ENCODE measurements around the gene TUBB2A.
"Not testable (repeated sequence)": the region's sequence is repeated elsewhere in the genome, so short reads cannot be mapped to it uniquely, and the experiment has no call there.

The TUBB2A gene

DNA sequence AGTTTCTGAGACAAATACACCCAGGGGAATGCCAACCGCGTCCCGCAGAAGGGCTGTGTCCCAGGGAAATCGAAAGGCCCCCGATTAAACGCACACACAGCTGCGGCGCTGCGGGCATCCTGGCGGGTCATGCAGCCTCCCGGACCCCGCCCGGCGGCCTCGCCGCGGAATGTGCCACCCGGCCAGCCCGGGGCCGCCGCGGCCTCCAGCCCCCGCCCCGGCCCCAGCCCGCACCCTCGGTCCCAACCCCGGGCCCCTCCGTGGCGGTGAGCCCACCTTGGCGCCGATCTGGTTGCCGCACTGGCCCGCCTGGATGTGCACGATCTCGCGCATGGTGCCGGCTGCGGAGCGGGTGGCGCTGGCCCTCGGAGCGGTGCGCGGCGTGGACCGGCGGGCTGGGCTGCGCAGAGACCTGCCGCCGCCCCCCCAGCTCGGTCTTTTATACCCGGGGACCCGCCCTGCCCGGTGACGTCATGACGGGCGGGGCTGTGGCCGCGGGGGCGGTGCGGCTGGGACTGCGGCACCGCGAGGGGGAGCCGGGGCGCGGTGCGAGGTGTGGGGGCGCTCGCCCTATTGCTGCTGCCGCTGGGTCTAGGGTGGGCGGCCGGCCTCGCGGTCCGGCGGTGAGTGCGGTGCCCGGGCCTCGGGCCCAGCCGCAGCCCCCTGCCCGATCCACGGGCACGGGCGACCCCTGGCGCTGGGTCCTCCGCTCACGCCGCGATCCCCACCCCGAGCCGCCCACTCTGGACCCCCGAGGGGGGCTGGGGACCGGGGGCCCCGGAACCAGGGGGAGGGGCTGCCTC is at the start of gene TUBB2A:
TUBB2A (minus strand) TSS at position 414 of the 803 bp plus-strand sequence; CDS start at position 333, 81 bp downstream.
- in situ Hi-C loops (cut with HindIII; ENCODE audit: low sequenced_read_pairs), result no loop called here

- in situ Hi-C loops (cut with HindIII; ENCODE audit: low sequenced_read_pairs), result no loop called here
Measured at GRCh38 chr6:3206339-3207015, 49.1 kb upstream of the TUBB2A start.

GRCh38 chr6:3205913-3206312 is 48.6 kb upstream of the TUBB2A start:
- in situ Hi-C loops (cut with HindIII; ENCODE audit: low sequenced_read_pairs), result no loop called here

GRCh38 chr6:3204921-3205320 is 47.6 kb upstream of the TUBB2A start:
- in situ Hi-C loops (cut with HindIII; ENCODE audit: low sequenced_read_pairs), result no loop called here

- in situ Hi-C loops (cut with HindIII; ENCODE audit: low sequenced_read_pairs), result no loop called here
Measured at GRCh38 chr6:3202999-3203696, 45.8 kb upstream of the TUBB2A start.

DNA sequence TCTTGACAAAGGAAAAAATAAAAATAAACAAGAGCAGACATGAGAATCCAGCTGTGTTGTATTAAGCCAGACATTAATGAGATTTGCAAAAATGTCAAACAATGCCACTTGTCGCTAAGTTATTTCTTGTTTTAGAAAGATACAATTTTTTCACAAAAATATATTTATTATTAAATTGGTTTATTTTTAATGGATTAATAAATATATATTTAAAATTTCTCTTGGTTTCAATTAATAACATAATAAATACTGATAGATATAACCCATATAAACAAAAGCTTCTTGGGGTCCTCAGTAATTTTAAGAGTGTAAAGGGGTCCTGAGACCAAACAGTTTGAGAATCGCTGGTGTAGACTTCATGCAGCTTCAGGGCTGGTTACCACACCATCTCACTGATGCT is 44.0 kb upstream of the TUBB2A start:
- in situ Hi-C loops (cut with HindIII; ENCODE audit: low sequenced_read_pairs), result no loop called here

DNA sequence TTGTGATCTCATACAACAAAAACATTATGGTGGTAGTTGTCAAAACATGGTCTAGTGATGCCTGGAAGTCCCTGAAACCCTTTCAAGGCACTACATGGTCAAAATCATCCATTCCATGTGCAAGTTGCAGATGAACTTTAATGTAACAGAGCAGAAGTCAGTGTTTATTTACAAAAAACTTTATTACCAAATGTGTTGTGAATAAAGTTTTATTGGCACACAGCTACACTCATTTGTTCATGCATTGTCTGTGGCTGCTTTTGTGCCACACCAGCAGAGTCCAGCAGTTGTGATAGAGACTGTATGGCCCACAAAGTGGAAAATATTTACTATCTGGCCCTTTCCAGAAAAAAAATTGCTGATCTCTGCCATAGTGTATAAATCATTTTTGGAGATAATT is 43.3 kb upstream of the TUBB2A start:
- in situ Hi-C loops (cut with HindIII; ENCODE audit: low sequenced_read_pairs), result no loop called here

DNA sequence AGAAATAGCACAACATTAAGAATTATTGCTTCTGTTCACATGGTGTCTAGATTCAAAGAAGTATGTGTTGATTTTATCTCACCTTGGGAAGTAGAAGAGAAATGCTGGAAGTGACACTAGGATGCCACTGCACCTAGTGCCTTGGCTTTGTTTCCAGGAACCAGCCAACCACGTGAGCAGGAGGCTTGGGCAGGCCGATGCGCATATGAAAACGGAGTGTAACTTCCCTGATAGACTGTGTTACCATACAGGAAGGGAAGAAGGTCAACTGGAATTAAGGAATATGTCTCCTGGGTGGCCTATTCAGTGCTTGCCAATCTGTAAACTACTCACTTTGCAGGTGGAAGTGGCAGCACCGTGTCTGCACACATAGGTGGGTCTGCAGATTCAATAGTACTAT is 42.0 kb upstream of the TUBB2A start:
- in situ Hi-C loops (cut with HindIII; ENCODE audit: low sequenced_read_pairs), result no loop called here

- in situ Hi-C loops (cut with HindIII; ENCODE audit: low sequenced_read_pairs), result not testable (repeated sequence)
Measured at GRCh38 chr6:3197734-3198133, 40.4 kb upstream of the TUBB2A start.

DNA sequence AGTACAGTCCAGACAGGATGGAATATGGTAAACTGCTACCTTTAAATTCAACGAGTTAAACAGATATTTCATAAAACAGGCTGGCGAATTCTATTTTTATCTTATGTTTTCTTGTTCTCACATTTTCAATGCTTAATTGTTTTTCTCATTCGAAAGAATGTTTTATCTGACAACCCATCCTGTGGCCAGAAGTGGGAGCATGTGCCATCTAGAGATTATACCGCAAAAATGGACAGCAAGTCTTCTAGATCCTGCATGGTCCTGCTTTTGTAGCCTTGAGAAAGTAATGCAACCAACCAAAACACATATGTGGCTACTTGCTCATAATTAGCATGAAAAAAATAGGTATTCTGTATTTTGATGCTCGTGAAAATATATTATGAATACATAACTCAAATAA is 39.4 kb upstream of the TUBB2A start:
- in situ Hi-C loops (cut with HindIII; ENCODE audit: low sequenced_read_pairs), result no loop called here

DNA sequence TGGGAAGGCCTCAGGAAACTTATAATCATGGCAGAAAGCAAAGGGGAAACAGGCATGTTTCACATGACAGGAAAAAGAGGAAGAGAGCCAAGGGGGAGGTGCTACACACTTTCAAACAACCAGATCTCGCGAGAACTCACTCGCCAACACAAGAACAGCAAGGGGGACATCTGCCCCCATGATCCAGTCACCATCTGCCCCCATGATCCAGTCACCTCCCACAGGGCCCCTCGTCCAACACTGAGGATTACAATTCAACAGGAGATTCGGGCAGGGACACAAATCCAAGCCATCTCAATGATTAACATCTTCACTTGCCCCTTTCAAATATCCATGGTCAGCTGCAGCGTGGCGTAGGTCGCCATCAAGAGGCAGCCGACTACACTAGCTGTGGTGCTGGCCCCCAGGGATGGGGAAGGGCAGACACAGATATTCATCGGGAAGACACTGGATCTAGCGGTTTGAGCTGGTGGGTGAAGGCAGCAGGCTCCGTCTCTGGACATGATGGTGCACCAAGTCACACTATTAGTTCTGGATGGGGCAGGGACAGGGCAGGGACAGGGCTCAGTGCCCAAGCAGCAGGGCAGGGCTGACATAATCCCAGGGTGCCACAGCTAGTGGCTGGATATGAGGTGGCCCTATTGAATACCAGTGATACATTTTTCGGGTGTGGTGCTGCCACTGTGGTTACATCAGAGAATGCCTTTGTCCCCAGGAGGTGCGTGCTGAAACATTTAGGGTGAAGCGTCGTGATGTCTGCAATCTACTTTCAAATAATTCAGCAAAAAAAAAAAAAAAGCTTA is 38.6 kb upstream of the TUBB2A start:
- in situ Hi-C loops (cut with HindIII; ENCODE audit: low sequenced_read_pairs), result no loop called here

DNA sequence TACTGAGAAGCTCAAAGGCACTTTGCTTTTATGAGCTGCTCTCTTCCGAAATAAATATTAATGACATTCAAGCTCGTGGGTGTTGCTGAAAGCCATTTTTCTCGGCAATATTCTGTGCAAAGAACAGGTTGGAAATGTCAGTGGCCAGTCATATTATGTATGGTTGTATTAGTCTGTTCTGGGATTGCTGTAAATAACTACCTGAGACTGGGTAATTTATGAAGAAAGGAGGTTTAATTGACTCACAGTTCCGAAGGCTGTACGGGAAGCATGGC is 38.0 kb upstream of the TUBB2A start:
- in situ Hi-C loops (cut with HindIII; ENCODE audit: low sequenced_read_pairs), result no loop called here

DNA sequence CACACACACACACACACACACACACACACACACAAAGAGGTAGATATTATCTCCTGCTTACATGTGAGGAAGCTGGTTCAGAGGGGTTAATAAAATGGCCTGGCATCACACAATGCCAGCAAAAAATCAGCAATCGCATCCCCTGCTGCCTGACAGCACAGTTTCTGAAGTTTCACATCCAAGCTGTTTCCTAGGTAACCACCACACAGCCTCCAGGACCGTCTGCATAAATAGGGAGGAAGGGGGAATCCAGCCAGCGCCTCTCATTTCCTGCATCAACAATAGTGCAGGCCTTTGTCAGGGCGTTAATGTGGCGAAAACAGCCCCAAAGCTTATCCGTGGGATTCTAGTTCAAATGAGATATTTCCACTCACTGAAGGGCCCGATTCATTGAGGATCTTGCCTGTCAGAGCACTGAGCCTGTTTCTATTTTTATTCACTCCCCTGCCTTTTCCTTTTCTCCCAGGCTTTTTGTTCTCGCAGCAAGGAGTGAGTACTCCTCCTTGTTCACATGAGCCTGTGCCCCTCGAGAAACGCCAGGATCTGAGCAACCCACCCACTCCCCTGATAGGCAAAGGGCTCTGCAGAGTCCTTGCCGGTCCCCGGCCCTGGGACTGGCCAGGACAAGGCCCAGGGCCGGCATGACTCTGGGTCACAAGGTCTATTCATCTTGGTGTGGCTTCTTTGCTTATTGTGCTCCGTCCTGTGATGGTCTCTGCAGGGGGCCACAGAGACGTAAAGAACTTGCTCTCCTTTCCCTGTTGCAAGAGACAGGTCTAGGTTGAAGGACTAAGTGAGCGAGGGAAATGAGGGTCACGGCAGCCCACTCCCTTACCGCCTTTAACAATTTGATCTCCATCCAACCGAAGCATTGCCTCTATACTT is 37.4 kb upstream of the TUBB2A start:
- in situ Hi-C loops (cut with HindIII; ENCODE audit: low sequenced_read_pairs), result no loop called here

GRCh38 chr6:3193102-3193849 is 35.9 kb upstream of the TUBB2A start:
- in situ Hi-C loops (cut with HindIII; ENCODE audit: low sequenced_read_pairs), result no loop called here

GRCh38 chr6:3190779-3191178 is 33.4 kb upstream of the TUBB2A start:
- in situ Hi-C loops (cut with HindIII; ENCODE audit: low sequenced_read_pairs), result no loop called here

- in situ Hi-C loops (cut with HindIII; ENCODE audit: low sequenced_read_pairs), result no loop called here
Measured at GRCh38 chr6:3190056-3190455, 32.7 kb upstream of the TUBB2A start.

DNA sequence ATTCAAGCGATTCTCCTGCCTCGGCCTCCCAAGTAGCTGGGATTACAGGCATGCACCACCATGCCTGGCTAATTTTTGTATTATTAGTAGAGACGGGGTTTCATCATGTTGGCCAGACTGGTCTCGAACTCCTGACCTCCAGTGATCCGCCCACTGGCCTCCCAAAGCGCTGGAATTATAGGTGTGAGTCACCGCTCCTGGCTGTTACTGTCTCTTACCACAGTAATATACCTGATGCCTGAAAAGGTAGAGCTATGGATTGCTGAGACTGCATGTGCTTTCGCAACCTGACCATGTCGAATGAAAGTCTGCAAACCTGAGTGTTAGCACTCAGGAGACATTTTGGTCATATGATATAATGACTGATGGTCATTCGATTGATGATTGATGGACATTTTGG is 31.8 kb upstream of the TUBB2A start:
- in situ Hi-C loops (cut with HindIII; ENCODE audit: low sequenced_read_pairs), result loop anchor here (10.0 kb wide), 1 partner anchor 56 kb away; no protein-coding TSS in a partner anchor

GRCh38 chr6:3188262-3188661 is 30.9 kb upstream of the TUBB2A start:
- in situ Hi-C loops (cut with HindIII; ENCODE audit: low sequenced_read_pairs), result loop anchor here (10.0 kb wide), 1 partner anchor 57 kb away; no protein-coding TSS in a partner anchor

- in situ Hi-C loops (cut with HindIII; ENCODE audit: low sequenced_read_pairs), result loop anchor here (10.0 kb wide), 1 partner anchor 58 kb away; no protein-coding TSS in a partner anchor
Measured at GRCh38 chr6:3186974-3187382, 29.6 kb upstream of the TUBB2A start.

All from endothelial cell of hepatic sinusoid (primary cell).